Measurements from ENCODE around the gene SPTLC2.
"Not testable (repeated sequence)": the region's sequence is repeated elsewhere in the genome, so short reads cannot be mapped to it uniquely, and the experiment has no call there.

Gene SPTLC2

DNA sequence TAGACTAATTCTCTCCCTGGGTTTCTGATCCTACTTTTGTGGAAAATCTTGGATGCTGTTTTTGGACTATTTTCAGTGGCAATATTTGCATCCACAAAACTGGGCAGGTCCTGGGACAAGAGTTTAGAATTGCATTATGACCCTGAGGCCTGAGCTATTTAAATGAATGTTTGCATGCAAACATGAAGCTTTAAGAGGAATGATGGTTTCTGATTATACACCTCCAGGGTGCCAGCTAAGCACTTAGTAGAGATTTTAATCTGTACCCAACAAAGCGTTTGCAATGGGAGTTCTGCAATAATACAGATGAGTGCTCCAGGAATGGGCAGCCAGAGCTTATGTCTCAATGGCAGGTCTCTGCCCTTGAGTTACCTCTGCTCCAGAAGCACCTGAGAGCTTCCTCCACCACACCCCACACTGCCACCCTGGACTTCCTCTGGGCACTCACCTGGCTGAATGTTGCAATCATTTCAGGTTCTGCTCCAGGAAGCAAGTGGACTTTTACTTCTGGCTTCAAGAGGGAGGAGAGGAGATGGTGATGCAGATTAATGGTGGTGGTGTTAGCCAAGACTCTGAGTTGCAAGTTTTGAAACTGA lies 6.0 kb upstream of the SPTLC2 start:
- DNase-seq: no peak

DNA sequence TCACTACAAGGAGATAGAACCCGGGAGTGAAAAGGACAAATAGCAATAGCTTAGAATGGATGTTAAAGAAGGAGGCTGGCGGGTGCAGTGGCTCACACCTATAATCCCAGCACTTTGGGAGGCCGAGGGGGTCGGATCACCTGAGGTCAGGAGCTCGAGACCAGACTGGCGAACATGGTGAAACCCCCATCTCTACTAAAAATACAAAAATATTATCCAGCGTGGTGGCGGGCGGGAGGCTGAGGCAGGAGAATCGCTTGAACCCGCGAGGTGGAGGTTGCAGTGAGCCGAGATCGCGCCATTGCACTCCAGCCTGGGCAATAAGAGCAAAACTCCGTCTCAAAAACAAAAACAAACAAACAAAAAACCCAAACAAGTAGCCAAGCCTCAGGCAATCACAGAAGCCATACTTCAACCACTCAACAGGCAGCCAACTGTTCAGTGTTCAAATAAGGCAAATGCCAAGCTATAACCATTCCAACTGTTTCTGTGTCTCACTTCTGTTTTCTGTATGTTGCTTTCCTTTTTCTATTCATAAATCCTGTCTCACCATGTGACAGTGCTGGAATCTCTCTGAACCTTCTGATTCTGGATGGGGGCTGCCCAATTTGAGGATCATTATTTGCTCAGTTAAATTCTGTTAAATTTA lies 3.9 kb upstream of the SPTLC2 start:
- no peak for DNase-seq

DNA sequence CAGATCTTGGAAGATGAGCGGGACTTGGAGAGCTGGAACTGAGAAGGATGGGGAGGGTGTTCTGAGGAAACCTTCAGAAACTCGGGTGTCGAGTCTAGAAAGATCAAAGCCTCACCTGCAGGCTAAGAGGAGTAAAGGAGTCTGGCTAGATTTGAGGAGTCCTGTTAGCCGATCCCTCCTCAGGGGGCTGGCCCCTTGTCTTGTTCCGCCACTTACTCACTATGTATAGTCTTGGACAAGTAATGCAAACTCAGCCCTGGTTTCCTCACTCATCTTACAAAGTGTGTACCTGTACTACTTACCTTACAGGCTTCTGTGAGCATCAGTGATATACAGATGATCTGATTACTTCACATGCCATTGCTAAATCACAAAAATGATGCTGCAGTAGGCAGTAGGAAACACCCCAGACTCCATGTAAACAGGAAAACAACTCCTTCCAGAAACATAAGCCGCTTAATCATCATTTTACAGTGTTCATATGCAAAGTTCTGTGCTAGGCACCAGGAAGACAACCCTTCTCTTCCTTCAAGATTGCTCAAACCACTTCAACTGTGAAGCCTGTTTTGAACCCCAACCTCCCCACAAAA lies 2.0 kb upstream of the SPTLC2 start:
- no peak for DNase-seq

DNA sequence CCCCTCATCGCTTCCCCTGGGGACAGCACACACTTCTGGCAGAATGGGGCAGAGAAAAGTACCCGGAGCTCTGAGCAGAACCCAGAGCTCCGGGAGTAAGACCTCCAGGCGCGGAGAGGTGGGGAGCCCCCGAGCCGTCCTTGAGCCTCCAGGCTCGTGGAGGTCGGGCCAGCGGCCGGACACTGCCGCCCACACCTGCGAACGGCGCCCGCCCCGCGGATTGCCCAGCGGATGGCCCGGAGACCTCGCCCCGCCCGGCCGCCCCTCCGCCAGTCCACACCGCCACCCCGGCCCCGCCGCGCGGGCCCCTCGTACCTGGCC lies 344 bp downstream of the SPTLC2 start:
- no peak for DNase-seq

DNA sequence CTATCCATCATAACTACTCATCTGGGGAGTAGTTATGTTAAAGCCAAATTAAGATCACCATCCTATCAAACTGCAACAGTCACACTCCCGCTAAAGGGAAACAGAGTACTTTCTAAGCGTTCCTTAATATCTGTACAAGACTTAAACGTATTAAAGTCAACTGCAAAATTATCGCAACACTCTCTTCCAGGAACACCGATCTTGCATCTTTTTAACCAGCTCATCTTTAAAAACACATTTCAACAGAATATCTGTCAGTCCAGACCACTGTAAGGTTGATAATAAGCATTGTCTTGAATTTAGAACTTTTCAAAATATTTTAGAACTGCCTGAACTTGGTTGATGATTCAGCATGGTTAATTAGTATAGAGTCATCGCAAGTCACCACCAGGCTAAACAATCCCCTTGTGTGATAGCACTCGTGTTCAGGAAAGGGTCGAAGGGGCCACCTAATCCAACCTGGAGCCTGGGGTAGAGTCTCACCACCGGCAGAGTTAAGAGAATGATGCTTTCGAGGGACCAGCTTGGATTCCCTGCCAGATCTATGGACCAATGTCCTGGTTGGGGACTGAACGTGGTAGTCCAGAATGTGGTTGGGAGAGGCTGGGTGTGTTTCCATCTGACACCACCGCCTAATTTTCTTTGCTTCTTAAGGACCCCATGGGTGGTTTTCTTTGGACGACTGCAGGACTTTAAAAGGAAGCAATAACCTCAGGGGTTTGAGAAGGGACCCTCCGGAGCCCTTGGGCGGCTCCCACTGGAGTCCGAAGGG lies 890 bp downstream of the SPTLC2 start:
- DNase-seq: no peak

DNA sequence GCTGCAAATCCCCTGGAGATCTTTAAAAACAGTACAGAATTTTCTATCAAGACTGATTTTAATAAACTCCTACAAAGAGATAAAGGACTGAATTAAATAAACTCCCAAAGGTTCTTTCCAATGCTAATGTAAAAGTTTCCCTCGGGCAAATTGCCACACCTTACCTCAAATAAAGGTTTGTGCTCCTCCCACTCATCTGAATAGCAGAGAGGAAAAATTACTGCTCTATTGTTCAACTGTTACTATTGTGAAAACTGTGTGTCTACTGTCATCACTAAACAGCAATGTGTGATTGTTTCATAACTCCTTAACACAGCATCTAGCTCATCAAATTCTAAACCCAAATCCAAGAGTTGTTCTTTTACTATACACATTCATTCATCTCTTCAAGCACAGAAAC lies 3.2 kb downstream of the SPTLC2 start:
- DNase-seq: no peak

DNA sequence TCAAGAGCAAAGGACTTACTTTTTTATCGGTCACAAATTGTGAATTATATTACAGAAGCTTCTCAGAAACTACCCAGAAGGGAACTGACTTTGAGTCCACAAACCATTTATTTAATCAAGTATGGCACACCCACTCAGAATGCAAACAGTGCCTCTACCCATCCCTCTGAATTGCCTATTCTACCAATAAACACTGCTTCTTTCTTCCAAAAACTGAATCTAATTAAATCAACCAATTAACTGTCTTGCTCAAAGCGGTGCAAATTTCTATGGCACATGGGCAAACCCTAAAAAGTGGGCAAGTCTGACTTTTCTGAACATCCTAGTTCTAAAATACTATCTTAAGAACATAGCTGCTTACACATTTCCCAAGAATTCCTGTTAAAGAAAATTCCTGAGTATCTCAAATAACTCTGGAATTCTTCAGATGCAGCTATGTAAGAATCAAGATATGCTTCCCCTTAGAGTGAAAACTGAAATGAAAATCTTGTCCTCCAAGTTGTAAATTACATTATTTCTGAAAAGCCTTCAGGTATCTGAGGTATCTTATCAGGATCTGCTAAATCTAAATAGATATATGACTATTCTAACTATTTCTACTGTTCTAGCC lies 4.3 kb downstream of the SPTLC2 start:
- no peak for DNase-seq

DNA sequence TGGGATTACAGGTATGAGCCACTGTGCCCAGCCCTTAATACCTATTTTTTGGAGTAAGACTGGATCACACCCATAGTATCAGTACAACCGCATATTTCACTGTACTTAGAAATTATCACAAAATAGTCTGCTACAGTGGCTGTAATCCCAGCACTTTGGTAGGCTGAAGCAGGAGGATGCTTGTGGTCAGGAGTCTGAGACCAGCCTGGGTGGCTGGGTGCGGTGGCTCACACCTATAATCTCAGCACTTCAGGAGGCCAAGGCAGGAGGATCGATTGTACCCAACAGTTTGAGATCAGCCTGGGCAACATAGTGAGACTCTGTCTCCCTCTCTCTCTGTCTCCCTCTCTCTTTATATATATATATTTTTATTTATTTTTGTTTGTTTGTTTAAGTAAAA lies 5.9 kb downstream of the SPTLC2 start:
- DNase-seq: no peak

DNA sequence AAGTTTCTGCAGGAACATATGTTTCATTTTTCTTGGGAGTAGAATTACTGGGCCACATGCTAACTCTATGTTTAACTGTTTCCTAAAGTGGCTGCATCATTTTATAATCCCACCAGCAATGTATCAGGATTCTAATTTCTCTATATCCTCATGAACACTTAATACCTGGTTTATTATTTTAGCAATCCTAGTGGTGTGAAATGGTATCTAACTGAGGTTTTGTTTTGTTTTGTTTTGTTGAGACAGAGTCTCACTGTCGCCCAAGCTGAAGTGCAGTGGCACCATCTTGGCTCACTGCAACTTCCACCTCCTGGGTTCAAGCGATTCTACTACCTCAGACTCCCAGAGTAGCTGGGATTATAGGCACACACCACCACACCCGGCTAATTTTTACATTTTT lies 6.5 kb downstream of the SPTLC2 start:
- DNase-seq: no peak

DNA sequence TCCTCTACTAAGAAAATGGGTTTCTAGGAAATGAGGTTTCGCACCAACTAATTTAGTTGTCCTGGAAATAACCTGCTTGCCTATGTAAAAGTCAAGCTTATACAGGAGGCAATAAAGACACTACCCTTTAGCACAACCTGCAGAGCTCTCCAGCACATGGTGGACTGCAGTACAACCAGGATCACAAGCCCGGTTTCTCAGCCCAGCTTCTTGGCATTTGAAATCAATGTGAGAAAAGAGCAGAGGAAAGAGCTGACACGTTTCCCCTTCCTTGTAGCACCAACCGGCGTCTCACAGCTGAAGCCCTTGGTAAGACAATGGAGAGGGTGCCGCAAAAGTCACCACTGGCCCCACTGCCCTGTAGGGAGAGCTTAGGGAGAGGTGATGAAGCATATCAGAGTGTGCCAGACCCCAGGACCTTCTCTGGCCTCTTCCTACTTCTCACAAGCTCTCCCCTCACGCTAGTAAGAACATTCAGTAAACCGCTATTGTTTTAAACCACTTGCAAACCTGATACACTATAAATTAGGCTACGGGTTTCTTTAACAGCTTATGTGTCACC lies 8.6 kb downstream of the SPTLC2 start:
- no peak for DNase-seq

DNA sequence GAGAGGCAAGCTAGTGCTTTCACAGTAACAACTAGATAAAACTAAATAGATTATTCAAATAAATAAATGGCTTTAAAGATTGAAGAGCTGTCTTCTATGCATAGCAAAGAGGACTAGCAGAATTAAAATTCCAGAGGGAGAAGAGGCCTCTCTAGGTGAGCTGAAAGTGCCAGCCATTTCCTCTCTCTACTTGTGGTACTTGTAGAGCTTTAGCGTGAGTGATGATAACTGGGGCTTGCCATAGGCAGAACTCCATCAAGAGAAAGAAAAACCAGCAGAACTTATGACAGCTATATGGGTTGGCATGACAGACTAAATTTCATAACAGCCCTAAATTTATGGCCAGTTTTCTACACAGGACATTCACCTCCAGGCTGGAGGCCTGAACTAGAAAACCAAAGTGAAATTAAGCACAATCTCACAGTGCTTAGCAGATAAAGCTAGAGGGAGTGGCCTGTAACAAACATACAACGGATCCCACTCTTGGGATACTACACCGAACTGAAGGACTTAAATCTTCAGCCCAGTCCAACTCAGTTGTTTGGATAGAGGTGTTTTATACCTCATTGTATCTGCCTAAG lies 11.0 kb downstream of the SPTLC2 start:
- DNase-seq: no peak

DNA sequence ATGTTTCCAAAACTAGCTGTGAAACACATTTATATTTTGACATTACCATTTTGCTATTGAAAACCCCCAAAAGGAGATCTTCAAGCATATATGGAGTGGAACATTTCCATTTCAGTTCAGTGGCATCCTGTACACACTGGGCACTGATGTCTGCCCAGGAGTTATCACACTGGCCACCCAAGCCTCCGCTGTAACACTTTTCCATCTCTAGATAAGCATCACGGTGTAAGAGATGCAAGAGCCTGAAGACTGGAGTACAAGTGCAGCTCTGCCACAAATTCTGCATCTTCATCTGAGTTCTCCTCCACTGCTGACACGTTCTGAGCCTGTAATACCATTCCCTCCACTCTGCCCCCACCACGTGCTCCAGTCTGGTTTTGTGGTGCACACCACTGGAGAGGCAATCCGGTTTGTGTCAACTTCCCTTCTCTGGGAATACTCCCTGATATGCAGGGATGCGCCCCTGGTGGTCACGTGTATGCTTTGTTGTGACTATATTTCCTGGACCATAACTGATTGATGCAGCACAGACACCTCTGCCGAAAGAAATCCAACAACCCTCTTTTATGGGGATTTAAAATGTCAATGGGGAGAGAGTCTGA lies 12.7 kb downstream of the SPTLC2 start:
- DNase-seq: no peak

DNA sequence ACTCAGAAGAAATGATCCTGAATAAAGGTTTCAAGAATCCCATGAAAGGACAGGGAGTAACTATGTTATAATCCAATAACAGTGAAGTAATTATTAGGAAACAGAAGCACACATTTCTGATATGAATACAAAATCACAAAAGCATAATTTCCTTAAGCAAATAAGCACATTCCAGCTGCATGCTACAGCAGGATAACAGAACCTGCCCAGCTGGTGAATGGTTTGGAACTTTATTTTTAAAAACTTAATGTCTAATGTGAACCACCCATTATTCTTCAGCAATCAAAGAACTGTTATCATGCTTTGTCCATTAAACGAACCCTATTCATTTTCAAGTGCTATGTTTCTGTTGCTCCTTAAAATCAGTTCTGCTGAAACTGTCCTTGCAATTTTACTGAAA lies 13.4 kb downstream of the SPTLC2 start:
- DNase-seq: no peak

DNA sequence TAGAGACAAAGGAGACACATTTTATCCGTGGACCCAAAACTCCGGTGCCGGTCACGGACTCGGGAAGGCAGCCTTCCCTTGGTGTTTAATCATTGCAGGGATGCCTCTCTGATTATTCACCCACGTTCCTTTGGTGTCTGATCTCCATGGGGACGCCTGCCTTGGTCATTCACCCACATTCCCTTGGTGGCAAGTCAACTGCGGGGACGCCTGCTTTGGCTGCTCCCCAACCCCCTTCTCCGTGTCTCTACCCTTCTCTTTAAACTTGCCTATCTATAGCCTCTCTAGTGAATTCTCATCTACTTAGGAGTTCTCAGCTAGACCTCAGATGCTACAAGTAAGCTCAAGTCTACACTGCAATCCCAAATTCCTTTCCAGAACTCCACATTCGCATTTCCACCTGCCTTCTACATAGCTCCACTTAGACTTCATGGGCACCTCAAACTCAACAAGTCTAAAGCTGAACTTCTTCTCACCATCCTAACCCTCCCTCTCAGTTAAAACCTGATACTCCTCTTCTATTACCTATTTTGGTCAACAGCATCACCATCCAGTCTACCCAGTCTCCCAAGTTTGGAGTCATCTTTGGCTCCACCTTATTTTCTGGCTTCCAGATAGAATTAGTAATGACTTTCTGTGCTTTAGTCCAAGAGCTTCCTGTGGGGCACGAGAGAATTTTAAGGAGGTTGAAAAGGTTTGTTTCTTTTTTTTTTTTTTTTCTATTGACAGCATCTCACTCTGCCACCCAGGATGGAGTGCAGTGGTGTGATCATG lies 14.4 kb downstream of the SPTLC2 start:
- DNase-seq: no peak

DNA sequence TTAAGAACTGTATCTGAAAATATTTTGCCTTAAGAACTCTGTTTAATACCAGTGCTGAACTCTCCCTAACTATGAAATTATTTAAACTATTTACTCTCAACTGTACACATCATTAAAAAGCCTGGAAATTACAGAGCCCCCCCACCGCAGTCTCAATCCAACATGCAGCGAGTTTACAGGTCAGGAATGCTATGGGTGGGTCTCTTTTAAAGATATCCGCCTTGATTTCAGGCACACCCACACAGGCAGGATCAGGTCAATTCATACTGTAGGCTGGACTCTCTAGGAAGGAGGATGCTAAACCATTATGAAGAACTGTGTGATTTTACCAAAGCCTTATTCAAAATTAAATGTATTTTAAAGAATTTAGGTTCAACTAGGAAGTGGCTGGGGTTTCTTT lies 16.5 kb downstream of the SPTLC2 start:
- no peak for DNase-seq

DNA sequence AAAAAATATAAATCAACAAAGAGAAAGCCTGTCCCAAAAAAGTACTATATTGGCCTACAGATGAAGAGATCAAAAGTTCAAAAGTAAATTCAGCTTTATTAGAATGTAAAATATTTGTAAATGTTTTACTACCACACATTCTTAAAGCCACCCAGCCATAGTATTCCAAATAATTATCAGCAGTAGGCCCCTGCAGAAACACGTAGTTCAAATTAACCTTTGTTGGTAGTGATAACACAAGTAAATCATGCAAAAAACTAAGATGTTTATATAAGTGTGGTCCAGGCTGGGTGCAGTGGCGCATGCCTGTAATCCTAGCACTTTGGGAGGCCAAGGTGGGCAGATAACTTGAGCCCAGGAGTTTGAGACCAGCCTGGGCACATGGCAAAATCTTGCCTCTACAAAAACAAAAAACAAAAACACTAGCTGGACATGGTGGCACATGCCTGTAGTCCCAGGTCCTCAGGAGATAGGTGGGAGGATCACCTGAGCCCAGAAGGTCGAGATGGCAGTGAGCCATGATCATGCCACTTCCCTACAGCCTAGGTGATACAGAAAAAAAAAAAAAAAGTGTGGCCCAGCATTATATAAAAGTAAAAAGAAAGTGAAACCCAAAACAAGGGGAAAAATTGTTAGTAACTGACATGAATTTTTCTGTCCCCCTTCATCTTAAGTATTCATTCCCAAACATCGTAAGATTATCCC lies 17.9 kb downstream of the SPTLC2 start:
- no peak for DNase-seq

DNA sequence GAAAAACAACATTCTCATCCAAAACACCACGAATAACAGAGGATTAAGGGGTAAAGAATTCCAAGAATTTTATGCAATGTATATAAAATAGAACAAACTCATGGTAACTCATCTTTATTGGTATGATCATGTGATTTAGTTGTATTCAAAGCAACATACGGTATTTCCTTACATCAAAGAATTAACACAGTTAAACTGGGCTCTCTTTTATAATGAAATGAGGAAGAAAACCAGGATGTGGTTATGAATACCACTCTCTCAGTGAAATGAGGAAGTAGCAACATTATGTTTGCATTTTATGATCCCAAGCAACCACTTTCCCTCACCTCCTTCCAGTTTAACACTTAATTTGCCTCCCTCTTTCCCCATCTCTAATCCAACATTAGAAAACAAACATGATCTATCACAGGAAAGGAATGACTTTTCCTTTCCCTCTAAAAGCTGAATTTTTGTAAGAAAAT lies 22.9 kb downstream of the SPTLC2 start:
- no peak for DNase-seq

DNA sequence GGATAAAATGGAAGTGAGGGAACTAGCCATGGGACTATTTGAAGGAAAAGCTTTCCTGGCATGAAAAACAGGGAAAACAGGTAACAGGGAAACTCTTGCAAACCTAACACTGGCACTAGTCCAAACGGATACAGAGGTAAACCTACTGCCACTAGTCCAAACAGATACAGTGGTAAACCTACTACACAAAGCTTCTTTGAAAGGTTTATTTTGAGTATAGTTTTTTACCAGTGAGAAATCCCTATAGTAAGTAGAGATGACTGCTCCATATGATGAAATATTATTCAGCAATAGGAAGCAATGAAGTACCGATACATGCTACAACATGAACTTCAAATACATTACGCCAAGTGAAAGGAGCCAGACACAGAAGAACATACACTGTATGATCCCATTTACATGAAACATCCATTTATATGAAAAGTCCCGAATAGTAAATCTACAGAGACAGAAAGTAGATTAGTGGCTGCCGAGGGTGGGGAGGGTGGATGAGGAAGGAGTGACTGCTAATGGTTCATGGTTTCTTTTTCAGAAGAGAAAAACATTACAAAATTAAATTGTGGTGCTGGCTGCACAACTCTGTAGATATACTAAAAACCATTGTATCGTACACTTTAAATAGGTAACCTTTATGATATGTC lies 25.5 kb downstream of the SPTLC2 start:
- no peak for DNase-seq

DNA sequence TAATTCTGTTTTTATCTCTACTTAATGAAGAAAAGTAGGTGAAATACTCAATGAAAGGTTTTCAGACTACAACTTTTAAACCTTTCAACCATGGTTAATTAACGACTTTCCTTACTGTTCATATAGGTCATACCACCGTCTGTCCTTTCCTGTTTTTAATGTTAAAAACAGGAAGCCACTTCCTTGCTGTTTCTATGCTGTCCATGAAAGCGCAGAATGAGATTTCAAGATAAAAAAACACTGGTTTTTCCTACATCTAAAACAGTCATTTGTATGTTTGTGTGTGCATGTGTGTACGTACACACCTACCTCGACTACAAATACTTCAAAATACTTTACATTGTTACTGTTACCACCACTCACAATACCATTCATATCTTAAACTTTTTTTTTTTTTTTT lies 27.3 kb downstream of the SPTLC2 start:
- DNase-seq: no peak

DNA sequence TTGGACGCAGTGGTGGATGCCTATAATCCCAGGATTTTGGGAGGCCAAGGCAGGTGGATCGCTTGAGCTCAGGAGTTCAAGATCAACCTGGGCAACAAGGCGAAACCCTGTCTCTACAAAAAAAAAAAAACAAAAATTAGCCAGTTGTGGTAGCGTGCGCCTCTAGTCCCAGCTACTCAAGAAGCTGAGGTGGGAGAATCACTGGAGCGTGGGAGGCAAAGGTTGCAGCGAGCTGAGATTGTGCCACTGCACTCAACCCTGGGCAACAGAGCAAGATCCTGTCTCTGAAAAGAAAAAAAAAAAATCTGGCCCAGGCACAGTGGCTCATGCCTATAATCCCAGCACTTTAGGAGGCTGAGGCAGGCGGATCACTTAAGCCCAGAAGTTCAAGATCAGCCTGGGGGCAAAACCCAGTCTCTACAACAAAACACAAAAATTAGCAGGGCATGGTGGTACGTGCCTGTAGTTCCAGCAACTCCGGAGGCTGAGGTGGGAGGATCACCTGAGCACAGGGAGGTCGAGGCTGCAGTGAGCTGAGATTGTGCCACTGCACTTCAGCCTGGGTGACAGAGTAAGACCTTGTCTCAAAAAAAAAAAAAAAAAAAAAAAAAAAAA lies 27.9 kb downstream of the SPTLC2 start:
- not testable (repeated sequence) for DNase-seq
